HCT116 (cell line): ENCODE data around the gene BMF. TPM values are rescaled to one million over a fixed set of nuclear protein-coding genes. Genes with fewer than 3 reads are reported as not detected.

Source experiments
- ATAC-seq: fragments of 200-7000 bp; cut with Tn5 transposase; 2 replicates; pipeline ENCODE4 v1.9.1; 2020; ENCODE audit warnings: mild to moderate bottlenecking, moderate library complexity
- BruUV-seq: library from RNA; stranded (reverse); fragments of 400-500 nt; replicated peaks from 2 replicates; lab custom pipeline; 2021; lab: Mats Ljungman, UMichigan
- CTCF ChIA-PET: fragments of 300-600 bp; sonication (Branson Sonifier 250); formaldehyde crosslinking; loops from one replicate; lab custom pipeline; 2021; ENCODE audit warnings: antibody characterized with exemption; lab: Charles Lee
- POLR2A ChIA-PET: fragments of 300-600, 350-600 bp; sonication (Branson Sonifier 250); formaldehyde crosslinking; loops from one replicate; lab custom pipeline; 2021; ENCODE audit warnings: antibody characterized with exemption; lab: Charles Lee
- RAD21 ChIA-PET, 2 experiments: fragments of 300-600 bp; sonication (Branson Sonifier 250); formaldehyde crosslinking; loops; one replicate each; lab custom pipeline; 2023; ENCODE audit warnings: low total read pairs in 2 of 2; ENCODE audit not compliant: uncharacterized antibody in 2 of 2, unreplicated experiment in 2 of 2, low non-redundant PET in 1 of 2; lab: Charles Lee
- DNase-seq: peaks from one replicate; pipeline ENCODE4 v3.0.0-alpha.2; 2010; ENCODE audit warnings: low read depth, low spot score
- H2AFZ ChIP-seq: fragments of 200-600 bp; shearing (Covaris generic), sonication (generic); 2 replicates; pipeline ENCODE4 v1.6.1; 2017; ENCODE audit warnings: low read depth, mixed run types, mixed read lengths, antibody characterized with exemption, low read length; ENCODE audit not compliant: poor library complexity, severe bottlenecking
- H3K27ac ChIP-seq: 2 replicates; pipeline ENCODE4 v1.5.1; 2012; ENCODE audit warnings: low read depth, low read length
- H3K27me3 ChIP-seq: fragments of 200-600 bp; sonication (generic); 2 replicates; pipeline ENCODE4 v1.6.1; 2016; ENCODE audit warnings: mixed run types, low read length, mixed read lengths; ENCODE audit not compliant: insufficient read depth
- H3K36me3 ChIP-seq, 2 experiments: fragments of 200-500 bp in 1 of 2; fragments of 200-600 bp in 1 of 2; sonication (Bioruptor generic) in 1 of 2; sonication (generic) in 1 of 2; 2 replicates each; pipeline versions ENCODE4 v1.5.1 to v1.6.1; 2014 to 2016; ENCODE audit warnings: low read length in 2 of 2, inconsistent platforms in 1 of 2, mixed read lengths in 1 of 2, mixed run types in 1 of 2; ENCODE audit not compliant: insufficient read depth in 2 of 2, control insufficient read depth in 1 of 2
- H3K4me1 ChIP-seq, 2 experiments: fragments of 200-600 bp in 1 of 2; sonication (generic) in 1 of 2; 2 replicates each; pipeline versions ENCODE4 v1.5.1 to v1.6.1; 2012 to 2017; ENCODE audit warnings: low read length in 2 of 2, inconsistent platforms in 1 of 2, mild to moderate bottlenecking in 1 of 2, mixed read lengths in 1 of 2, mixed run types in 1 of 2, moderate library complexity in 1 of 2; ENCODE audit not compliant: insufficient read depth in 2 of 2, control insufficient read depth in 1 of 2
- H3K4me2 ChIP-seq: fragments of 200-600 bp; sonication (generic); 2 replicates; pipeline ENCODE4 v1.6.1; 2017; ENCODE audit warnings: mixed run types, low read length, mixed read lengths
- H3K4me3 ChIP-seq, 2 experiments: fragments of 200-600 bp in 1 of 2; sonication (generic) in 1 of 2; replicated peaks in 1 of 2; 2 replicates each; pipeline ENCODE4 v1.5.1; 2011 to 2016; ENCODE audit warnings: low read length in 2 of 2, control low read depth in 1 of 2, low read depth in 1 of 2, mild to moderate bottlenecking in 1 of 2, mixed read lengths in 1 of 2, mixed run types in 1 of 2
- H3K79me2 ChIP-seq: fragments of 200-600 bp; sonication (generic); 2 replicates; pipeline ENCODE4 v1.6.1; 2017; ENCODE audit warnings: mild to moderate bottlenecking, mixed run types, low read length, moderate library complexity, mixed read lengths; ENCODE audit not compliant: insufficient read depth
- H3K9ac ChIP-seq: fragments of 200-600 bp; sonication (generic); 2 replicates; pipeline ENCODE4 v1.6.1; 2016; ENCODE audit warnings: low read length, mixed read lengths
- H3K9me2 ChIP-seq: fragments of 200-600 bp; sonication (generic), shearing (Covaris generic); 2 replicates; pipeline ENCODE4 v1.6.1; 2017; ENCODE audit warnings: mixed run types, mild to moderate bottlenecking, moderate library complexity; ENCODE audit not compliant: insufficient read depth
- H3K9me3 ChIP-seq, 2 experiments: fragments of 200-500 bp in 1 of 2; fragments of 200-600 bp in 1 of 2; sonication (Bioruptor generic) in 1 of 2; sonication (generic) in 1 of 2; 2 replicates each; pipeline ENCODE4 v1.6.1; 2014 to 2017; ENCODE audit warnings: low read length in 2 of 2, mixed read lengths in 2 of 2, inconsistent platforms in 1 of 2, low read depth in 1 of 2, mild to moderate bottlenecking in 1 of 2, mixed run types in 1 of 2, moderate library complexity in 1 of 2; ENCODE audit not compliant: control insufficient read depth in 1 of 2, insufficient read depth in 1 of 2
- H4K20me1 ChIP-seq: fragments of 200-600 bp; sonication (generic), shearing (Covaris generic); 2 replicates; pipeline ENCODE4 v1.6.1; 2017; ENCODE audit warnings: mixed run types, mild to moderate bottlenecking, moderate library complexity; ENCODE audit not compliant: insufficient read depth
- EGR1 ChIP-seq: IDR thresholded peaks from 2 replicates; pipeline ENCODE4 v1.6.1; 2012; ENCODE audit warnings: low read depth
- ELF1 ChIP-seq: IDR thresholded peaks from 2 replicates; pipeline ENCODE4 v1.6.1; 2012; ENCODE audit warnings: low read depth, borderline replicate concordance
- EZH2phosphoT487 ChIP-seq: fragments of 200-600 bp; IDR thresholded peaks from 2 replicates; pipeline ENCODE4 v1.6.1; 2018; ENCODE audit warnings: antibody characterized with exemption, borderline replicate concordance
- JUND ChIP-seq: IDR thresholded peaks from 2 replicates; pipeline ENCODE4 v1.6.1; 2012
- REST ChIP-seq: IDR thresholded peaks from 2 replicates; pipeline ENCODE4 v1.6.1; 2012; ENCODE audit warnings: low read depth
- ZNF274 ChIP-seq: fragments of 200-500 bp; sonication (Bioruptor generic); IDR thresholded peaks from 2 replicates; pipeline ENCODE4 v1.6.1; 2014; ENCODE audit warnings: mild to moderate bottlenecking, low read depth, low read length, inconsistent platforms
- intact Hi-C: fragments of 100-400 bp; cut with micrococcal nuclease; formaldehyde crosslinking; loops from 2 replicates; pipeline ENCODE4 v1.10.0; 2022
- total RNA-seq: library from RNA; stranded (reverse); gene quantifications from one replicate; pipeline ENCODE4 v1.2.1, GENCODE V29; 2021; ENCODE audit not compliant: unreplicated experiment

BMF gene
- total RNA-seq, 1 experiment from 2014 or later, result 1.0 TPM

DNA sequence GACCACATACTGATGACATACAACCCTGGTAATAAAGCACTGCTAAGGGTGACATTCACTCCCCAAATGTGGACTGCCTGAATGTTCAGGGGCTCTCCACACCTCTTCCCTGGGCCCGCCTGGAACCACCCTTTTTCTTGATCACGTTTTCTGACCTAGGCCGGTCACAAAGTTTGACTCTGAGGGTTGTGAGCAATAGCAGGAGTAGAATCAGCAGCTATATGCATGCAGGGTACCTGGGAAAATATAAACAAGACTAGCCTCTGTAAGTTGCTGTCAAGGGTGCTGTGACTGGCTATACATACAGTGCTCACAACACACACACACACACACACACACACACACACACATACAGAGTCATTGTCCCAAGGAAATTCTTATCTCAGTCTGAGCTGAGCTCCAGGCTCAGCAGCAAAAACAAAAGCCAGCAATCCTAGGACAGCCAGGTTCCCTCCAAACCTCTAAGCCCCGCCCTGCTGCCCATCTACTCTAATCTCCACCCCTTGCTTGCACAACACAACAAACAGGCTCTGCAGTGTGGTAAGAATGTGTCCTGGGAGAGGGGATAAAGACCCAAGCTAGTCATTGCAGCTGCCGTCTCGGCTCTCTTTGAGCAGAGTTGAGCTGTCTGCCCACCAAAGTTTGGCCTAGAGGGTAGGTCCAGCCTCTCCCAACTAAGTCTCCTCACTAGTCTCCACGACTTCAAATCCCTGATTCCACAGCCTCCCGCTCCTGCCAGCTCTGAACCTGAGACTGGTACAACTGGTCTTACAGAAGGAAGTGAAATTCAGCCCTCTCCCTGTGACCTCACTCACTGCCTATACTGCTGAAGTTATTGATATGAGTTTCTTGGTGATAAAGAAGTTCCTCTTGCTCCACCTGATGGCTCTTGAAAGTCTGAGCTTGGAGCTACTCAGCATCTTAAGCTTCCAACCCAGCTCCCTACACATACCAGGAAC, 2.2 kb downstream of the BMF start:
- Histone ChIP-seq H3K4me3 (no peak overlapping the region), H3K4me2 (peak overlapping the region; percentile 91), H3K27ac (no peak overlapping the region), H3K79me2 (no peaks in the 10 kb centered on the region), H3K27me3 (no peaks in the 10 kb centered on the region), H3K9me2 (no peaks in the 10 kb centered on the region), H4K20me1 (no peaks in the 10 kb centered on the region), H3K9ac (no peak overlapping the region; the same call in 1 of the 2 replicates), H2AFZ (no peak overlapping the region), H3K4me1 (peaks cover 61 to 69% of the 10 kb centered on the region in 2 experiments), H3K9me3 (no peaks in the 10 kb centered on the region)
- ChIA-PET CTCF (interaction anchor here (0.7 to 4.1 kb wide), 6 partner anchors 8 to 219 kb away, joined by 3 to 34 read pairs (median 6); no protein-coding TSS in a partner anchor), POLR2A (interaction anchor here (1.1 to 1.5 kb wide), 2 partner anchors 57 to 61 kb away, joined by 3 read pairs; no protein-coding TSS in a partner anchor), RAD21 (interaction anchor here in 1 of 2 experiments (1.1 kb wide), 1 partner anchor 111 kb away, joined by 4 read pairs; no protein-coding TSS in a partner anchor)
- no peak for DNase-seq
- intact Hi-C loops, result loop anchor here (10.0 kb wide), 1 partner anchor 58 kb away; the partner anchor contains the start of gene BUB1B
- no TSS peak for BruUV-seq
- no peak for TF ChIP-seq JUND
- TF ChIP-seq REST, result no peak
- TF ChIP-seq ELF1, result no peak
- no peak for TF ChIP-seq EGR1
- no peak for TF ChIP-seq ZNF274
- TF ChIP-seq EZH2phosphoT487, result no peak
- TF ChIP-seq, all 23 proteins: peak for 0
- H3K36me3 ChIP-seq, result no peaks in the 10 kb centered on the region
- ATAC-seq, result no peak
